ENCODE measurements around the gene CEL.

- no peak for TF ChIP-seq CTCF (IDR thresholded peaks at IDR 0.05; ENCODE audit: insufficient read depth, low read depth, low read length)
- TF ChIP-seq EZH2 (IDR thresholded peaks at IDR 0.05; ENCODE audit: insufficient read depth, low read length): no peak
These were observed 58.2 kb downstream of the CEL start for GRCh38 chr9:133119846-133120500.
